Cardiac muscle cell (in vitro differentiated cells and primary cell): Measurements from ENCODE around the gene RCC2. TPM values are rescaled to one million over a fixed set of nuclear protein-coding genes. Genes with fewer than 3 reads are reported as not detected.

Experiments used
- DNase-seq, 2 donors: peaks; one replicate each; pipeline versions ENCODE4 v3.0.0 to v3.0.0-alpha.2; 2010 to 2017; ENCODE audit warnings: low read depth in 1 of 2, low spot score in 1 of 2
- H3K27ac ChIP-seq: fragments of 200-600 bp; sonication (generic); 2 replicates; pipeline ENCODE4 v1.5.1; 2016
- H3K27me3 ChIP-seq: fragments of 200-600 bp; sonication (generic); 2 replicates; pipeline ENCODE4 v1.6.0; 2016; ENCODE audit warnings: control low read depth
- H3K36me3 ChIP-seq: fragments of 200-600 bp; sonication (generic); 2 replicates; pipeline ENCODE4 v1.5.1; 2016; ENCODE audit warnings: control low read depth
- H3K4me1 ChIP-seq: fragments of 200-600 bp; sonication (generic); 2 replicates; pipeline ENCODE4 v1.8.1; 2017; ENCODE audit warnings: low read depth, mild to moderate bottlenecking, mixed run types
- H3K4me3 ChIP-seq: fragments of 200-600 bp; sonication (generic); 2 replicates; pipeline ENCODE4 v1.5.1; 2016; ENCODE audit warnings: mild to moderate bottlenecking
- H3K9me3 ChIP-seq: fragments of 200-600 bp; sonication (generic); 2 replicates; pipeline ENCODE4 v1.5.1; 2017; ENCODE audit warnings: low read depth, mild to moderate bottlenecking, control low read depth
- polyA plus RNA-seq: library from polyadenylated mRNA; unstranded; fragments of >200 nt; fragmentation: Nextera tagmentation; extraction: Ambion mirVana; gene quantifications from 2 replicates; pipeline ENCODE4 v1.2.1, GENCODE V29; 2016
- total RNA-seq: library from RNA; depleted of rRNA; stranded (reverse); fragments of >200 nt; gene quantifications from 2 replicates; pipeline ENCODE4 v1.2.3, GENCODE V29; 2016
- TF ChIP-seq, protein P1 (sequence below): IDR thresholded peaks from 2 replicates; pipeline ENCODE4 v1.5.1; 2012; ENCODE audit warnings: low read depth, mild to moderate bottlenecking, low read length

The RCC2 gene
- total and polyA plus RNA-seq, 2 experiments from 2014 or later: 34.0 to 61.5 TPM

GRCh38 chr1:17392199-17392740 is 47.2 kb downstream of the RCC2 start:
- H3K4me1 ChIP-seq: no peaks in the 10 kb centered on the region
- H3K27me3 ChIP-seq: no peaks in the 10 kb centered on the region
- DNase-seq: no peak
- H3K4me3 ChIP-seq: no peak overlapping the region
- H3K27ac ChIP-seq: no peak overlapping the region
- H3K9me3 ChIP-seq: no peaks in the 10 kb centered on the region
- TF ChIP-seq, protein P1, sequence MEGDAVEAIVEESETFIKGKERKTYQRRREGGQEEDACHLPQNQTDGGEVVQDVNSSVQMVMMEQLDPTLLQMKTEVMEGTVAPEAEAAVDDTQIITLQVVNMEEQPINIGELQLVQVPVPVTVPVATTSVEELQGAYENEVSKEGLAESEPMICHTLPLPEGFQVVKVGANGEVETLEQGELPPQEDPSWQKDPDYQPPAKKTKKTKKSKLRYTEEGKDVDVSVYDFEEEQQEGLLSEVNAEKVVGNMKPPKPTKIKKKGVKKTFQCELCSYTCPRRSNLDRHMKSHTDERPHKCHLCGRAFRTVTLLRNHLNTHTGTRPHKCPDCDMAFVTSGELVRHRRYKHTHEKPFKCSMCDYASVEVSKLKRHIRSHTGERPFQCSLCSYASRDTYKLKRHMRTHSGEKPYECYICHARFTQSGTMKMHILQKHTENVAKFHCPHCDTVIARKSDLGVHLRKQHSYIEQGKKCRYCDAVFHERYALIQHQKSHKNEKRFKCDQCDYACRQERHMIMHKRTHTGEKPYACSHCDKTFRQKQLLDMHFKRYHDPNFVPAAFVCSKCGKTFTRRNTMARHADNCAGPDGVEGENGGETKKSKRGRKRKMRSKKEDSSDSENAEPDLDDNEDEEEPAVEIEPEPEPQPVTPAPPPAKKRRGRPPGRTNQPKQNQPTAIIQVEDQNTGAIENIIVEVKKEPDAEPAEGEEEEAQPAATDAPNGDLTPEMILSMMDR: no peak
- no peaks in the 10 kb centered on the region for H3K36me3 ChIP-seq

DNA sequence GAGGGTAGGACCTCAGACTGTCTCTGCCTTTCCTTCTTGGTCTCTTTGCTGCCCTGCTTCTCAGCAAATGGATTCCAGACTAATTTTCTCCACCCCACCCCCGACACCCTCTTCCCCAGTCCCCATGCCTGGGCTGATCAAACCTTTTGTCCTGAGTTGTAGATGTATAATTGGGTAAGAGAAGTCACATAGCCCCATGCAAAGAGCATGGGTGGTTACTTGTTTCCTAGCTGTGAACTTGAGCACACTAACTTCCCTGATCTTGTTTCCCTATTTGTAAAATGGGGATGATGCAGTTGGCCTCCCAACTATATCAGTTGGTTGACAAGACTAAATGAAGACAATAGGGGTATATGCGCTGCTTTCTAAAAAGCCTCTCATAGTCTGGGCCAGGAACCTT is 58.3 kb downstream of the RCC2 start:
- H3K27ac ChIP-seq: no peak overlapping the region
- H3K4me3 ChIP-seq: no peak overlapping the region
- H3K27me3 ChIP-seq: no peaks in the 10 kb centered on the region
- no peak for DNase-seq
- no peaks in the 10 kb centered on the region for H3K4me1 ChIP-seq
- H3K9me3 ChIP-seq: no peaks in the 10 kb centered on the region
- H3K36me3 ChIP-seq: no peaks in the 10 kb centered on the region
- TF ChIP-seq, protein P1: no peak

DNA sequence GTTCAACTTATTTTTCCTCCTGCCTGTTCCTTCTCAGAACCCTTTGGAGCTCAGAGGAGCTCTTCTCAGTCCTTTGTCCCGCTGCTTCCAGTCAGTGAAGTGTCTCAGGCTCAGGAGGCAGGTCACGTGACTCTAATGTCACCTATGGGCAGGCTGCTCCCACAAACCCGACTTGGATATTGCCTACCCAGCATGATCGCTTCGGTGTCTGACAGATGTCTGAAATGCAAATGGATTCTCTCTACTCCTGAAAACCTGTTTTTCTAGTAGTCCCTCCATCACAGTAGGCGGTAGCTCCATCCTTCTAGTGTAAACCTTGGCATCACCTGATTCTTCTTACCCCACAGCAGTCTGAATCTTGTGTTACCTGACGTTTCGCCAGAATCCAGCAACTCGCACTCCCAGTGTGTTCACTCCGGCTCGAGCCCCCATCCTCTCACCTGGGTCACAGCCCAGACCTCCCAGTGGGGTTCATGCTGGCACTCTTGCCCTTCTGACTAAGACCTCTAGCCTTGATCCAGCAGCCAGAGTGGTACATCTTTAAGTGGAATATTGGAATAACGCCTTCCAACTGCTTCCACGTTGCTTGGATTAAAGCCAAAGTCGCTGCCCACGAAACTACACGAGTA is 62.0 kb downstream of the RCC2 start:
- TF ChIP-seq, protein P1: no peak
- H3K27ac ChIP-seq: no peak overlapping the region
- H3K27me3 ChIP-seq: no peaks in the 10 kb centered on the region
- DNase-seq: no peak
- no peak overlapping the region for H3K4me3 ChIP-seq
- H3K4me1 ChIP-seq: no peaks in the 10 kb centered on the region
- H3K9me3 ChIP-seq: no peaks in the 10 kb centered on the region
- H3K36me3 ChIP-seq: no peaks in the 10 kb centered on the region

DNA sequence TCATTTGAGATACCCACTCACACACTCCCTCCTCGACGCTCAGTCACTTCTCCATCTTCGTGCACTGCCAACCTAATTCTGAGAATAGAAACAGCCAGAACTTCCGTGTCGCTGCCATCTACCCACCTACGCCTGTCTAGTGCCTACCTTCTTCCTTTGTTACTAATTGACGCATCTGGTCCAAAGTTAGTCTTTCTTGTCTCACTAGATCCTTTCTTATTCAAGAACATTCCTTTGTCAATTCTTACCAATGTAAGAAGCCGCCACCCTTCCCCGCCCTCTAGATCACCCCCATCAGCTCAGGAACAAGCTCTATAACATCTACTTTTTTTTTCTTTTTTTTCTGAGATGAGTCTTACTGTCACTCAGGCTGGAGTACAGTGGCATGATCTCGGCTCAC is 63.8 kb downstream of the RCC2 start:
- no peaks in the 10 kb centered on the region for H3K27me3 ChIP-seq

GRCh38 chr1:17372955-17373354 is 66.5 kb downstream of the RCC2 start:
- TF ChIP-seq, protein P1: no peak
- Histone ChIP-seq H3K27ac (no peak overlapping the region), H3K36me3 (no peaks in the 10 kb centered on the region), H3K27me3 (no peaks in the 10 kb centered on the region), H3K9me3 (no peaks in the 10 kb centered on the region), H3K4me1 (no peaks in the 10 kb centered on the region), H3K4me3 (no peak overlapping the region)
- no peak for DNase-seq

More for the DNA sequence above, 63.8 kb downstream of the RCC2 start:
- Histone ChIP-seq H3K36me3 (no peaks in the 10 kb centered on the region), H3K4me1 (no peaks in the 10 kb centered on the region), H3K9me3 (no peaks in the 10 kb centered on the region), H3K27ac (no peak overlapping the region), H3K4me3 (no peak overlapping the region)
- TF ChIP-seq, protein P1: no peak
- DNase-seq: no peak
